IMR-90 (cell line): Measurements from ENCODE around the gene CHRNA3.

Source experiments
- CEBPB ChIP-seq: IDR thresholded peaks from 2 replicates; pipeline ENCODE4 v1.6.1; 2012; ENCODE audit warnings: low read depth, low read length, improper control_type of control experiment
- CTCF ChIP-seq: conservative IDR thresholded peaks from 2 replicates; pipeline ENCODE4 v1.5.1; 2012; ENCODE audit warnings: mild to moderate bottlenecking, low read depth, low read length, improper control_type of control experiment
- MXI1 ChIP-seq: IDR thresholded peaks from 2 replicates; pipeline ENCODE4 v1.6.1; 2012; ENCODE audit warnings: low read depth, mild to moderate bottlenecking, low read length, moderate library complexity, borderline replicate concordance
- POLR2A ChIP-seq: IDR thresholded peaks from 2 replicates; pipeline ENCODE4 v1.6.1; 2012; ENCODE audit warnings: mild to moderate bottlenecking, low read depth, low read length
- SMC3 ChIP-seq: fragments of 150-350 bp; IDR thresholded peaks from 2 replicates; pipeline ENCODE4 v1.6.1; 2016; ENCODE audit warnings: low read depth, mild to moderate bottlenecking, antibody characterized with exemption, low read length, moderate library complexity
- USF2 ChIP-seq: fragments of 150-350 bp; IDR thresholded peaks from 2 replicates; pipeline ENCODE4 v1.6.1; 2017; ENCODE audit warnings: mild to moderate bottlenecking, antibody characterized with exemption, low read length, low read depth

DNA sequence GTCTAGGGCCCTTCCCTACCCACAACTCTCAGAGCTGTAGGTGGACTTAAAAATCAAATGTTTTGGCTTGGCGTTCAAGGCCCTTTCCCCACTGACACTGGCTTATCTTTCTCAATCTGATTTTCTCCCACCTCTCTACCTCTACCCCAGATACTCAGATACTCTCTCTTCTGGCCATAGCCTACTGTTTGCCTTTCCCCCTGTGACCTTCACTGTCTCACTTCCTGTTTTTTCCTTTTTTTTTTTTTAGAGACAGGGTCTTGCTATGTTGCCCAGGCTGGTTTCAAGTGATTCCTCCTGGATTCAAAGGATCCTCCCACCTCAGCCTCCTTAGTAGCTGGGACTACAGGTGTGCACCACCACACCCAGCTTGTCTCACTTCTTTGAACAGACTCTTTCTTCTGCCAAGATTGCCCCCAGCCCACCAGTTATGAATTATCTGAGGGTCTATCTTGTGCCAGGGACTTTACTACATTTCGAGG, 15.6 kb upstream of the CHRNA3 start:
- no peak for TF ChIP-seq CTCF
- no peak for TF ChIP-seq POLR2A
- no peak for TF ChIP-seq USF2
- no peak for TF ChIP-seq CEBPB
- no peak for TF ChIP-seq SMC3
- no peak for TF ChIP-seq MXI1
